ENCODE measurements around the gene PARD3.

DNA sequence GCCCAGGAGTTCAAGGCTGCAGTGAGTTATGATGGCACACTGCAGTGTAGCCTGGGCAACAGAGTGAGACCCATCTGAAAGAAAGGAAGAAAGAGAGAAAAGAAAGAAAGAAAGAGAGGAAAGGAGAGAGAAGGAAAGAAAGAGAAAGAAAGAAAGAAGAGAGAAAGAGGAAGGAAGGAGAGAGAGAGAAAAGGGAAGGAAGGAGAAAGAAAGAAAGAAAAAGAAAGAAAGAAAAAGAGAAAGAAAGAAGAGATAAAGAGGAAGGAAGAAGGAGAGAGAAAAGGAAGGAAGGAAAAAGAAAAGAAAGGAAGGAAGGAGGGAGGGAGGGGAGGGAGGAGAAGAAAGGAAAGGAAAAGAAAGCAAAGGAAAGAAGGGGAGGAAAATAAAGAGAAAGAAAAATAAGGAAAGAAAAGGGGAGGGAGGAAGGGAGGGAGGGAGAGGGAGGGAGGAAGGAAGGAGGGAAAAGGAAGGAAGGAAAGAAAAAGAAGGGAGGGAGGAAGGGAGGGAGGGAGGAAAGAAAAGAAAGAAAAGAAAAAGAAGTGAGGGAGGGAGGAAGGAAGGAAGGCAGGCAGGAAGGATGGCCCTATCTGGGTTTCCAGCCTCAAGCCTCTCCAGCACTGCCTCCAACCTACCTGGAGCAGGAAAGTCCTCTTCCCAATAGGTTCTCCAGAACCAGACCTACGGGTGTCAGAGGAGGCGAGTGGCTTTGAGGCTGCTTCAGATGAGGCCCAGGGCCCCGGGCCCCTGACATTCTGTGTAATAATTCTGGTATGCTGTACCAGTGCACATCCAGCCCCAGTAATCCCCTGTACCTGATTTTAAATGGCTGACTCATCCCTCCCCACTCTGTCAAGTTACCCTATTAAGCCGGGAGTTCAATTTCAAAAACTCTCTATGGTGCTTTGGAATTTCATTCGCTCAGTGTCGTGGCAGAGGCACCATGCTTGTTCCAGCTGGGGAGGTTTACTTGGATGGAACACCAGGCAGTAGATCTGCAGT lies 6.8 kb upstream of the PARD3 start:
- TF ChIP-seq, protein P1, sequence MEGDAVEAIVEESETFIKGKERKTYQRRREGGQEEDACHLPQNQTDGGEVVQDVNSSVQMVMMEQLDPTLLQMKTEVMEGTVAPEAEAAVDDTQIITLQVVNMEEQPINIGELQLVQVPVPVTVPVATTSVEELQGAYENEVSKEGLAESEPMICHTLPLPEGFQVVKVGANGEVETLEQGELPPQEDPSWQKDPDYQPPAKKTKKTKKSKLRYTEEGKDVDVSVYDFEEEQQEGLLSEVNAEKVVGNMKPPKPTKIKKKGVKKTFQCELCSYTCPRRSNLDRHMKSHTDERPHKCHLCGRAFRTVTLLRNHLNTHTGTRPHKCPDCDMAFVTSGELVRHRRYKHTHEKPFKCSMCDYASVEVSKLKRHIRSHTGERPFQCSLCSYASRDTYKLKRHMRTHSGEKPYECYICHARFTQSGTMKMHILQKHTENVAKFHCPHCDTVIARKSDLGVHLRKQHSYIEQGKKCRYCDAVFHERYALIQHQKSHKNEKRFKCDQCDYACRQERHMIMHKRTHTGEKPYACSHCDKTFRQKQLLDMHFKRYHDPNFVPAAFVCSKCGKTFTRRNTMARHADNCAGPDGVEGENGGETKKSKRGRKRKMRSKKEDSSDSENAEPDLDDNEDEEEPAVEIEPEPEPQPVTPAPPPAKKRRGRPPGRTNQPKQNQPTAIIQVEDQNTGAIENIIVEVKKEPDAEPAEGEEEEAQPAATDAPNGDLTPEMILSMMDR (IDR thresholded peaks at IDR 0.05), result no peak
- TF ChIP-seq POLR2A (IDR thresholded peaks at IDR 0.05), result no peak
